HG02970 (cell line): ENCODE measurements around the gene SPNS2.

Source experiments
- ATAC-seq: cut with Tn5 transposase; IDR thresholded peaks from one replicate; pipeline ENCODE4 v1.9.1; 2021; ENCODE audit warnings: mild to moderate bottlenecking, moderate library complexity, moderate number of reproducible peaks; ENCODE audit not compliant: unreplicated experiment, low FRiP score

Gene SPNS2

GRCh38 chr17:4584101-4584916 is 85.6 kb downstream of the SPNS2 start, which contains the start of gene SMTNL2:
Gene SMTNL2, plus strand, starts transcription at chr17:4584529. Its CDS starts 77 bp downstream, at chr17:4584606.
- no peak for ATAC-seq

GRCh38 chr17:4584917-4585637 is 86.4 kb downstream of the SPNS2 start:
- ATAC-seq: no peak

- ATAC-seq: no peak
Measured at GRCh38 chr17:4585638-4585994, 86.9 kb downstream of the SPNS2 start.

GRCh38 chr17:4586043-4586442 is 87.4 kb downstream of the SPNS2 start:
- ATAC-seq: no peak

GRCh38 chr17:4587195-4587594 is 88.5 kb downstream of the SPNS2 start:
- no peak for ATAC-seq

GRCh38 chr17:4587803-4588202 is 89.1 kb downstream of the SPNS2 start:
- no peak for ATAC-seq

GRCh38 chr17:4588391-4588790 is 89.7 kb downstream of the SPNS2 start:
- no peak for ATAC-seq
